ENCODE measurements around the gene HSF5.
A peak's percentile ranks its signal among the peaks of the same experiment; 100 is the strongest.

Gene HSF5

DNA sequence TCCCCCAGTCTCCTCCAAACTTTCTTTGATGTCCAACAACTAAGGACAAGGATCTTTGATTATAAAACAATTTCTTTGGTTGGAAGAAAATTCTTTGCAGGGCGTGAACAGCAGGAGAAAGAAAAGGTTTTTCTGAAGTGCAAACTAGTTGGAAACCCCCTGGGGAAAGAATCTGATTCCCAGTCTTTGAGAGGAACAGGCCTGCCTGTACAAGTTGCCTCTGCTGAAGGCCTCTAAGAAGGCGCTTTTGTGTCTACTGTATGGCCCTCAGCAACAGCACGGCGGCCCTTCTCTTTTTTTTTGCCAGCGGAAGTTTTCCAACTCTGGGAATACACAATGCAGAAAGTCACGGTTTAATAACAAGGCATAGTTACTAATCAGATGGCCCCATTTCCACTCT lies 84.9 kb downstream of the HSF5 start:
- peak overlapping the region; percentile 19; the same call in 1 of the 2 replicates for H3K27ac ChIP-seq

DNA sequence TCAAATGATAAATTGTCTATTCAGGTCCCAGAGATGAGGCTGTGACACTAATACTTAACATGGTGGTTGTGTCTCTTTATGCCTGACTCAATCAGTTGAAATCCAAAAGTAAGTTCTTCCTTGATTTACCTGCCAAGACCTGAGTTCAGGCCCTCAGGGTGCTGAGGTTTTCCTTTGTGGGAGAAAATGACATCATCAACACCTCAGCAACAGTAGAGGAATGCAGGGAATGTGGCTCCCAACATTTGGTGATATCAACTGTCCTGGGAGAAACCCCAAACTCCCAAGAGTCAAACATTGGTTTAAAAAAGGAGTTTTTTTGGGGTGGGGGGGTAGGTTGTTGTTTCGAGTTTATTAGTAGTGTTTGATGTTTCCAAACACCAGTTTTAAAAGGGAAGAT lies 85.5 kb downstream of the HSF5 start:
- H3K27ac ChIP-seq: peak overlapping the region; percentile 75; the same call in 1 of the 2 replicates

More for the DNA sequence above, 84.9 kb downstream of the HSF5 start:
- TF ChIP-seq ZFX (IDR thresholded peaks at IDR 0.05; ENCODE audit: borderline replicate concordance): no peak
- TF ChIP-seq CTCF (IDR thresholded peaks at IDR 0.05): no peak

GRCh38 chr17:58402047-58402446 lies 86.2 kb downstream of the HSF5 start:
- H3K27ac ChIP-seq: peak overlapping the region; percentile 75
- TF ChIP-seq ZFX (IDR thresholded peaks at IDR 0.05; ENCODE audit: borderline replicate concordance) (no peak), CTCF (IDR thresholded peaks at IDR 0.05) (no peak)

More for the DNA sequence above, 85.5 kb downstream of the HSF5 start:
- TF ChIP-seq ZFX (IDR thresholded peaks at IDR 0.05; ENCODE audit: borderline replicate concordance) (no peak), CTCF (IDR thresholded peaks at IDR 0.05) (no peak)

DNA sequence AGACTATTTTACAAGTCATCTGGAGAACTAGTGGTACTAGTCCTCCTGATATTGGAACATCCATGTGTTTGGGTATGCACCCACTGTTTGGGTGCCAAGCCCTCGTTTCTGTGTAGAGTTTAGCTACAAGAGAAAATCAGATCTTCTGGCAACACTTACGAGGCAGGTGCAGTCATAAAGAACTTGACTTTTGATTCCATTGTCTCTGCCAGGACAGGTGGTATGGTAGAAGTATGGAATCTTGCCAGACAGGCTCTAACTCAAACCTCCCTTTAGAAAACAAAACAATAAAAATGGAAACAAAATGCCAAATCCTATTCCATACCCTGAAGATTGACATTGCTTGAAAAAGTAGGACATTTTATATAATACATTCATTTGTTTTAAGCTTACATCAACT lies 86.9 kb downstream of the HSF5 start:
- peak overlapping the region; percentile 75 for H3K27ac ChIP-seq
- TF ChIP-seq CTCF (IDR thresholded peaks at IDR 0.05) (no peak), ZFX (IDR thresholded peaks at IDR 0.05; ENCODE audit: borderline replicate concordance) (no peak)

GRCh38 chr17:58400826-58401225 lies 87.4 kb downstream of the HSF5 start:
- TF ChIP-seq ZFX (IDR thresholded peaks at IDR 0.05; ENCODE audit: borderline replicate concordance) (no peak), CTCF (IDR thresholded peaks at IDR 0.05) (no peak)
- H3K27ac ChIP-seq: peak overlapping the region; percentile 75

- TF ChIP-seq ZFX (IDR thresholded peaks at IDR 0.05; ENCODE audit: borderline replicate concordance): no peak
- no peak for TF ChIP-seq CTCF (IDR thresholded peaks at IDR 0.05)
- peak overlapping the region; percentile 75 for H3K27ac ChIP-seq
Measured at GRCh38 chr17:58399974-58400373, 88.2 kb downstream of the HSF5 start.

GRCh38 chr17:58398574-58399266 lies 89.5 kb downstream of the HSF5 start:
- TF ChIP-seq ZFX (IDR thresholded peaks at IDR 0.05; ENCODE audit: borderline replicate concordance): no peak
- no peak for TF ChIP-seq CTCF (IDR thresholded peaks at IDR 0.05)
- H3K27ac ChIP-seq: peak overlapping the region; percentile 75

- H3K27ac ChIP-seq: peak overlapping the region; percentile 75; the same call in 1 of the 2 replicates
Measured at GRCh38 chr17:58397421-58397820, 90.8 kb downstream of the HSF5 start.
